ENCODE measurements around the gene KDM5B. TPM values are rescaled to one million over a fixed set of nuclear protein-coding genes. Genes with fewer than 3 reads are reported as not detected.
A peak's percentile ranks its signal among the peaks of the same experiment; 100 is the strongest.

KDM5B gene
- total and polyA plus RNA-seq, 2 experiments from 2014 or later, result 175 to 202 TPM

DNA sequence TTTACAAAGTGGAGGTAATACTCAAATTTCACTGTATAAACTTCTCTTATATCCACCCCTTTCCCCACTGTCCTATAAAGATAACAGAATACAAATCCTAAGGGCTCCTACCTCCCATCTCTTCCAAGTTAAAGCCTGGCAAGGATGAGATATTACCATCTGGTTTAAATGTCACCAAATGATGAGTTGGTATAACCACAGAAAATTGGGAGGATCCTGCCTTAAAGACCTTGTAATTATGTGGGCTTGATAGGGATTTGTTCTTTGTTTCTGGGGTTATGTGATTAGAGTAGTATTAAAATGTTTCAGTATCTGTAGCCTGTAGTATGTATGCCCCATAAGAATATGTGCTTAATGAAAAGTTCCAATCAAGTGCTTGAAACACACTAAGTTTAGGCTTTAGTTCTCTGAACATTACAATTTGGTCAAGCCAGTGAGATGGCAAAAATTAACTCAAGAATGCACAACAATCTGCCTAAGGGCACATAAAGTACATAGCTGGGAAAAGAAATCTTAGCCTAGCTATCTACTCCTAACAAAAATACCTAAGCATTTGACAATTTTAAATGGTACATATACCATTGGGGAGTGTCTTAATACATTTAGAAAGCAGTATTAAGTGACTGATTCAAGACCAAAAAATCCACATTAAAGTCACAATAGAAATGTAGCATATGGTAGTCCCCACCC, 14.0 kb downstream of the KDM5B start:
- H3K4me1 Mint-ChIP-seq, result peaks cover 35% of the 10 kb centered on the region

DNA sequence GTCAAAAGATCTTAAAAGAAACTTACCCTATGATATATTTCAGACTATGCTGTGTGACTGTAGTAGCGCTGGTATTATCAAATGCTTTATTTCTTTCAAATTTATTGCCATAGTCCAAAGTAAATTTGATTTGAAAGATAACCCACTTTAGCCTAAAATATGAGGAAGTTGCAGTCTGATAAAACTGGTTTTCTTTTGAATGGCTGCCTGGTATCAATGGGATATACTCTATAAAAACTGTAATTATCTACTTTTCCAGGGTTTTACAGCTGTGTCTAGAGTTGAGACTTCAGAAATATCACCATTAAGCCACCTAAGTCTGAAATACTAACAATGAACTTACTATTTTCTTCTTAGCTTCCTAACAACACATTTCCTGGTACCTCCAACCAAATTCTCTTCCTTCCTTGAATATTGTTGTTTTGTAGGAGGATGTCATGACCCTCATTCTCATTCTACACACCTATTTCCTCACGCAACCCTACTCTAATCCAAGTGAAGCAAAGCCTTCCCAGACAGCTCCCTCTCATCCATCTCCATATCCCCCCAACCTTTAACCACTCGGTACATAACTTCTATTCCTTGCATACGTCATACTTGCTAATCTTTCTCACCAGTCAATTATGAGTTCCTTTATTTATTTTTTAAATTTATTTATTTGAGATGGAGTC, 17.0 kb downstream of the KDM5B start:
- Mint-ChIP-seq H3K27ac (no peak overlapping the region), H3K36me3 (ENCODE audit: low read depth) (peaks cover 9% of the 10 kb centered on the region), H3K9me3 (no peaks in the 10 kb centered on the region), H3K4me1 (peaks cover 19% of the 10 kb centered on the region), H3K27me3 (ENCODE audit: insufficient read depth, low read depth, poor library complexity) (peaks cover 7% of the 10 kb centered on the region), H3K4me3 (no peak overlapping the region)
- DNase-seq (ENCODE audit: low spot score), result no peak
- H3K27ac ChIP-seq (ENCODE audit: low read depth), result peak overlapping the region; percentile 64; the same call in 1 of the 2 replicates
- no peaks in the 10 kb centered on the region for H3K27me3 ChIP-seq (ENCODE audit: insufficient read depth)
- no peak for ATAC-seq
- H2AFZ ChIP-seq, result no peak overlapping the region
- H3K4me3 ChIP-seq, result no peak overlapping the region
- TF ChIP-seq, protein P1, sequence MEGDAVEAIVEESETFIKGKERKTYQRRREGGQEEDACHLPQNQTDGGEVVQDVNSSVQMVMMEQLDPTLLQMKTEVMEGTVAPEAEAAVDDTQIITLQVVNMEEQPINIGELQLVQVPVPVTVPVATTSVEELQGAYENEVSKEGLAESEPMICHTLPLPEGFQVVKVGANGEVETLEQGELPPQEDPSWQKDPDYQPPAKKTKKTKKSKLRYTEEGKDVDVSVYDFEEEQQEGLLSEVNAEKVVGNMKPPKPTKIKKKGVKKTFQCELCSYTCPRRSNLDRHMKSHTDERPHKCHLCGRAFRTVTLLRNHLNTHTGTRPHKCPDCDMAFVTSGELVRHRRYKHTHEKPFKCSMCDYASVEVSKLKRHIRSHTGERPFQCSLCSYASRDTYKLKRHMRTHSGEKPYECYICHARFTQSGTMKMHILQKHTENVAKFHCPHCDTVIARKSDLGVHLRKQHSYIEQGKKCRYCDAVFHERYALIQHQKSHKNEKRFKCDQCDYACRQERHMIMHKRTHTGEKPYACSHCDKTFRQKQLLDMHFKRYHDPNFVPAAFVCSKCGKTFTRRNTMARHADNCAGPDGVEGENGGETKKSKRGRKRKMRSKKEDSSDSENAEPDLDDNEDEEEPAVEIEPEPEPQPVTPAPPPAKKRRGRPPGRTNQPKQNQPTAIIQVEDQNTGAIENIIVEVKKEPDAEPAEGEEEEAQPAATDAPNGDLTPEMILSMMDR (conservative IDR thresholded peaks at IDR 0.05; ENCODE audit: low read depth in 2 of 2), result no peak
- TF ChIP-seq POLR2AphosphoS5 (IDR thresholded peaks at IDR 0.05; ENCODE audit: low read depth) (no peak), EZH2phosphoT487 (IDR thresholded peaks at IDR 0.05; ENCODE audit: unreplicated experiment) (no peak)
- TF ChIP-seq, protein P2, sequence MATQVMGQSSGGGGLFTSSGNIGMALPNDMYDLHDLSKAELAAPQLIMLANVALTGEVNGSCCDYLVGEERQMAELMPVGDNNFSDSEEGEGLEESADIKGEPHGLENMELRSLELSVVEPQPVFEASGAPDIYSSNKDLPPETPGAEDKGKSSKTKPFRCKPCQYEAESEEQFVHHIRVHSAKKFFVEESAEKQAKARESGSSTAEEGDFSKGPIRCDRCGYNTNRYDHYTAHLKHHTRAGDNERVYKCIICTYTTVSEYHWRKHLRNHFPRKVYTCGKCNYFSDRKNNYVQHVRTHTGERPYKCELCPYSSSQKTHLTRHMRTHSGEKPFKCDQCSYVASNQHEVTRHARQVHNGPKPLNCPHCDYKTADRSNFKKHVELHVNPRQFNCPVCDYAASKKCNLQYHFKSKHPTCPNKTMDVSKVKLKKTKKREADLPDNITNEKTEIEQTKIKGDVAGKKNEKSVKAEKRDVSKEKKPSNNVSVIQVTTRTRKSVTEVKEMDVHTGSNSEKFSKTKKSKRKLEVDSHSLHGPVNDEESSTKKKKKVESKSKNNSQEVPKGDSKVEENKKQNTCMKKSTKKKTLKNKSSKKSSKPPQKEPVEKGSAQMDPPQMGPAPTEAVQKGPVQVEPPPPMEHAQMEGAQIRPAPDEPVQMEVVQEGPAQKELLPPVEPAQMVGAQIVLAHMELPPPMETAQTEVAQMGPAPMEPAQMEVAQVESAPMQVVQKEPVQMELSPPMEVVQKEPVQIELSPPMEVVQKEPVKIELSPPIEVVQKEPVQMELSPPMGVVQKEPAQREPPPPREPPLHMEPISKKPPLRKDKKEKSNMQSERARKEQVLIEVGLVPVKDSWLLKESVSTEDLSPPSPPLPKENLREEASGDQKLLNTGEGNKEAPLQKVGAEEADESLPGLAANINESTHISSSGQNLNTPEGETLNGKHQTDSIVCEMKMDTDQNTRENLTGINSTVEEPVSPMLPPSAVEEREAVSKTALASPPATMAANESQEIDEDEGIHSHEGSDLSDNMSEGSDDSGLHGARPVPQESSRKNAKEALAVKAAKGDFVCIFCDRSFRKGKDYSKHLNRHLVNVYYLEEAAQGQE (IDR thresholded peaks at IDR 0.05; ENCODE audit: unreplicated experiment), result no peak
- H3K79me2 ChIP-seq (replicated peaks; ENCODE audit: insufficient read depth), result peaks cover 100% of the 10 kb centered on the region
- H3K36me3 ChIP-seq (ENCODE audit: insufficient read depth), result no peaks in the 10 kb centered on the region
- peaks cover 7% of the 10 kb centered on the region; the same call in 1 of the 2 replicates for H3F3A ChIP-seq (replicated peaks; ENCODE audit: low read depth)
- H3K9me2 ChIP-seq (ENCODE audit: insufficient read depth), result no peaks in the 10 kb centered on the region
- H4K20me1 ChIP-seq (replicated peaks; ENCODE audit: insufficient read depth), result peaks cover 96% of the 10 kb centered on the region
- H3K4me1 ChIP-seq (ENCODE audit: insufficient read depth), result peaks cover 26% of the 10 kb centered on the region
- no peak overlapping the region for H3K4me2 ChIP-seq

More for the DNA sequence above, 14.0 kb downstream of the KDM5B start:
- Mint-ChIP-seq H3K9me3 (no peaks in the 10 kb centered on the region), H3K4me3 (no peak overlapping the region), H3K27me3 (ENCODE audit: insufficient read depth, low read depth, poor library complexity) (peaks cover 12% of the 10 kb centered on the region), H3K36me3 (ENCODE audit: low read depth) (peaks cover 11% of the 10 kb centered on the region; the same call in 1 of the 3 replicates), H3K27ac (no peak overlapping the region)
- no peaks in the 10 kb centered on the region for H3K36me3 ChIP-seq (ENCODE audit: insufficient read depth)
- H3K27me3 ChIP-seq (ENCODE audit: insufficient read depth), result no peaks in the 10 kb centered on the region
- no peaks in the 10 kb centered on the region for H3K9me2 ChIP-seq (ENCODE audit: insufficient read depth)
- no peak overlapping the region for H3K27ac ChIP-seq (ENCODE audit: low read depth)
- H2AFZ ChIP-seq, result no peak overlapping the region
- peaks cover 100% of the 10 kb centered on the region for H3K79me2 ChIP-seq (replicated peaks; ENCODE audit: insufficient read depth)
- peaks cover 93% of the 10 kb centered on the region for H4K20me1 ChIP-seq (replicated peaks; ENCODE audit: insufficient read depth)
- TF ChIP-seq JUNB (IDR thresholded peaks at IDR 0.05; ENCODE audit: unreplicated experiment), result no peak
- DNase-seq (ENCODE audit: low spot score) (no peak), ATAC-seq (no peak)
- no peak overlapping the region for H3K4me2 ChIP-seq
- H3F3A ChIP-seq (replicated peaks; ENCODE audit: low read depth), result peaks cover 10% of the 10 kb centered on the region; the same call in 1 of the 2 replicates
- H3K4me3 ChIP-seq, result no peak overlapping the region
- H3K4me1 ChIP-seq (ENCODE audit: insufficient read depth), result peaks cover 31% of the 10 kb centered on the region
